GM21529 (cell line): ENCODE data around the gene EFNA4.

ENCODE experiments used
- ATAC-seq: cut with Tn5 transposase; IDR thresholded peaks from one replicate; pipeline ENCODE4 v1.9.1; 2021; ENCODE audit not compliant: unreplicated experiment

EFNA4 gene

DNA sequence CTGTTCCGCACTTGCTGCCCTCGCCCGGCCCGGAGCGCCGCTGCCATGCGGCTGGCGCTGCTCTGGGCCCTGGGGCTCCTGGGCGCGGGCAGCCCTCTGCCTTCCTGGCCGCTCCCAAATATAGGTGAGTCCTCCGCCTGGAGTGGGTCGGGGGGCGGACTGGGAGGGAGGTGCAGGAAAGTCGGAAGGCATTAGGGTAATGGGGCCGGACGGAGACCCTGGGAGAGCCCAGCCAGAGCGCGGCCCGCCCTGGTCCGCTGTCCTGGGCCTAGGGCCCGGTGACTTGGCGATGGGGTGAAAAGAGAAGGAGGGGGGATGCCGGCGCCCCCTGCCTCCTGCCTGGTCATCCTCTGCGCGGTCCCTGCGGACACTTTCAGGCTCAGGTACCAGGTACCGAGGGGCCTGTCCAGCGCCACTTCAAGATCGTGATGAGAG, 12.2 kb upstream of the EFNA4 start:
- peak; percentile 4 for ATAC-seq

DNA sequence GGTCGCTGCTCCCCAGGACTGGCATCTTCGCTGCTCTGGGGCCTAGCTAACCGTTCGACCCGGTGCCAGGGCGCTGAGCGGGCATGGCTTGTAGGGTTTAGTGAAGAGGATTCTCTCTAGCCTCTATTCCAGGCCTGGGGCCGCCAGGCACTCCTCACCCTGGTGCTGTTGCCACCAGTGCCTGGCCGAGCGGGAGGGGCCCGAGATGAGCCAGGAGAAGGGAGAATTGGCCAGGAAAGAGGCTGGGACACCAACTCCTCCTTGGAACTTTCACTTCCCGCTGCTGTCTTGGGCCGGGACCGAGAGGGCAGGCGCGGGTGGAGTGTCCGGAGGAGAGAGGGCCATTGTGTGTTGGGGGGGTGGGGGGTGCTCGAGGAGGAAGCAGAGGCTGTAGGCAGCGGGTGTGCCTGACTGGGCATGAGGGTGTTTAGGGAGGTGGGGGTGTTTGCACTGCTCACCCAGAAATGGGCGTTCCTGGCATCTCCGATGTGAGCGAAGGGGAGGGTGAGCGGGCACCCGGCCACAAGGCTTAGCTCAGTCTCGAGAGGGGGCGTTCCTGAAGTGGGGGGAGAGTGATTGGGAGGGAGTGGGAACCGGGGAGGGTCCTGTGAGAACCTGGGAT, 11.7 kb upstream of the EFNA4 start:
- peak; percentile 4 for ATAC-seq

- no peak for ATAC-seq
Observed at GRCh38 chr1:155052439-155053395, 10.8 kb upstream of the EFNA4 start.

DNA sequence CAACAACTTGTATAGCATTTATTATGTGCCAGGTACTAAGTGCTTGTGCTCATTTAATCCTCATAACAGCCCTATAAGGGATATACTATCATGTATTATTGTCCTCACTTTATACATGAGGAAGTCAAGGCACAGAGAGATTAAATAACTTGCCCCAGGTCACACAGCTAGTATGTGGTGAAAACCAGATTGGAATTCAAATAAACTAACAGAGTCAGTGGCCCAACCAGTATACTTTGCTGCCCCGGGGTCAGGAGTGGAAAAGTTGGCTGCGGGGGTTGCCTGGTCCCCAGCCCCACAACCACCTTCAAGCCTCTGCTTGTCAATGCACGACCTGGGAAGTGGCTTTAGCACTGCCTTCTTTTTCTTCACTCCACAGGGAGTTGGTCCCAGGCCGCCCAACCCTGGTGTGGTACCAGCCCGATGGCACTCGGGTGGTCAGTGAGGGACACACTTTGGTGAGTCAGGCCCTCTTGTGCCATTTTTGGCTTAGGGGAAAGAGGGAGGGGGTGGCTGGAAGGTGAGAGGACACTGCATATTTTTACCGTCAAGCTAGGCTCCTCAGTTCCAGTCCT, 9.9 kb upstream of the EFNA4 start:
- ATAC-seq: no peak

GRCh38 chr1:155057104-155057503, 6.4 kb upstream of the EFNA4 start:
- no peak for ATAC-seq

- ATAC-seq: no peak
Observed at GRCh38 chr1:155057788-155058211, 5.7 kb upstream of the EFNA4 start.

GRCh38 chr1:155060736-155061135, 2.8 kb upstream of the EFNA4 start:
- ATAC-seq: no peak

- ATAC-seq: peak; percentile 42
Observed at GRCh38 chr1:155061381-155062150, 2.0 kb upstream of the EFNA4 start.

- ATAC-seq: no peak
Observed at GRCh38 chr1:155062151-155062686, 1.3 kb upstream of the EFNA4 start.

DNA sequence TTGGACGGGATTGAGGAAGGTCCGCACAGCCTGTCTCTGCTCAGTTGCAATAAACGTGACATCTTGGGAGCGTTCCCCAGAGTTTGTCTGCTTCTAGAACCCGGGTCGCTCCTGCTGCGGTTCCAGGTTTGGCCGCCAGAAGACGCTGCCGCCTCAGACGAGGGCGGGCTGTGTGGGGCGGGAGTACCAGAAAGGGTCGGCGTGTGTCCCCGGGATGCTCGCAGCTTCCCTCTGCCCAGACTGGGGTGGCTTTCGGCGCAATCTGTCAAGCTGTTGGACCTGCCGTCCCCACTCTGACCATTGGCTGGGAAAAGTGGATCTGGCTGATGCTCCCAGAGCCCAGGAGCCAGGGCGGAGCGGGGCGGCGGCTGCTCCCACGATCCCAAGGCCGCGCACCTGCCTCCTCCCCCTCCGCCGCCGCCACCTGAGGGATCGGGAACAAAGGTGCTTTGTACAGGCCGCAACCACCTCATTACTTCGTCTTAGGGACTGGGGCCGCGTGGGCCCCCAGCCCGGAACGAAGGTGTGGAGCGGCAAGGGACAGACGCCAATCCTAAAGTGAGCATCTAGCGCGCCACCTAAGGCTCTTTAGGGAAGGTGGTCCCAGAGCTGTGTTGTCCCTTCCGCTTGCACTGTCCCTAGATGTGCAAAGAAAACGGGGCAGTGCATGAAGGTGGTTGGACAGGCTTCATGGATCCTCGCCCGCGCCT, 683 bp upstream of the EFNA4 start:
- no peak for ATAC-seq

- no peak for ATAC-seq
Observed at GRCh38 chr1:155064111-155064831, 731 bp downstream of the EFNA4 start.

DNA sequence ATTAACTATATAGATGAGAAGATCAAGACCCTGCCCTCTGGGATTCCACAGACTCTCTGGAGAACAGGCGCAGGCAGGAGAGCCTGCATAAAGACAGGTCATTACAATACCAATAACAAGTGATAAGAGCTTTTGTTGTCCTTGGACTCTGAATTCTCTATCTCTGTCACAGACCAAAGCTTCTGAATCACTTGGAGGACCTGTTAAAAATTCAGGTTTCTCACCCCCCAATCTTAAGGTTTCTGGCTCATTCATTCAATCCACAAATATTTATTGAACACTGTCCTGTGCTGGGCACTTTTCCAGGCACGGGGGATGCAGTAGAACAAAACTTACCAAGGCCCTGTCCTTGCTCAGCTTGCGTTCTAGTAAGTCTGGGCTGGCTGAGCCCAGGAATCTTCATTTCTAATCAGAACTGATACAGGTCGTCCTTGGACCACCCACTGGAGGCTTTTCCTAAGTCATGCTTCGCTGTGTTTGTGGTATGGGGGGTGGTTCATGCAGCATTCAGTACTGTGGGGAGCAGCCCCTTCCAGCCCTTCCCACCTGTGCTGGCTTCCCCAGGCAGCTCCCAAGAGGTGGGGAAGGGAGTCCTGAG, 1.4 kb downstream of the EFNA4 start:
- ATAC-seq: no peak

DNA sequence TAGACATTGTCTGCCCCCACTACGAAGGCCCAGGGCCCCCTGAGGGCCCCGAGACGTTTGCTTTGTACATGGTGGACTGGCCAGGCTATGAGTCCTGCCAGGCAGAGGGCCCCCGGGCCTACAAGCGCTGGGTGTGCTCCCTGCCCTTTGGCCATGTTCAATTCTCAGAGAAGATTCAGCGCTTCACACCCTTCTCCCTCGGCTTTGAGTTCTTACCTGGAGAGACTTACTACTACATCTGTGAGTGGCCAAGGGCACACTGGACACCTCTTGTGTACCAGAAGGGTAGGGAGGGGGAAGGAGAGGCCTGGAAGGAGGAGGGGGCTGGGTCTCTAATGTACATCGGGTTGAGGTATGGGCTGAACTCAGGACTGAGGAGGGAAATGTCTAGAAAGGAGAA, 3.2 kb downstream of the EFNA4 start:
- ATAC-seq: no peak

GRCh38 chr1:155068599-155068998, 5.1 kb downstream of the EFNA4 start:
- no peak for ATAC-seq

- no peak for ATAC-seq
Observed at GRCh38 chr1:155069551-155070157, 6.1 kb downstream of the EFNA4 start.

DNA sequence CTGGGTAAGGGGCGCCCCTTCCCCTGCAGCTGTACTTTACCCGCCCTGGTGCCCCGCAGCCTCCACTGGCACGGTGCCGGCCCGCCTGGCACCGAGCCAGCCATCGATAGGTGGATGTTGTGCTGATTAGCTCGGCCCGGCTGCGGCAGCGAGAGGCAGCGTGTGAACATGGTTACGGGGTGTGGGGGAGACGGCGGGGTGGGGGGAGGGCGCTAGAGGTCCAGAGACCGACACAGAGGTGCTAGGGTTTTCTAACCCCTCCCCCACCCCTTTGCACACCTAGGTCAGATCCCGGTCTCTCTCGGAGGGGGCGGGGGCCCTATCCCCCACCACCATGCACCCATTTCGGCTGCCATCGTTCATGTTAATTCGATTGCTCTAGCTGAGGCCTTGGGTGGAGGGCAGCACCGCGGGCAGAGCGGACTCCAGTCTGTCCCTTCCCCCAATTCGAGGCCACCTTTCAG, 6.7 kb downstream of the EFNA4 start:
- no peak for ATAC-seq

GRCh38 chr1:155070721-155071569, 7.4 kb downstream of the EFNA4 start:
- peak; percentile 64 for ATAC-seq

GRCh38 chr1:155071701-155072100, 8.2 kb downstream of the EFNA4 start:
- no peak for ATAC-seq
